Measurements from ENCODE around the gene TC2N. TPM values are rescaled to one million over a fixed set of nuclear protein-coding genes. Genes with fewer than 3 reads are reported as not detected.
"Not testable (repeated sequence)": the region's sequence is repeated elsewhere in the genome, so short reads cannot be mapped to it uniquely, and the experiment has no call there.

The TC2N gene
- total RNA-seq, 1 donor from 2014 or later, result 0.35 TPM

- H3K36me3 Mint-ChIP-seq (ENCODE audit: unreplicated experiment), result peaks cover 30% of the 10 kb centered on the region
- no peaks in the 10 kb centered on the region for H3K27me3 Mint-ChIP-seq (ENCODE audit: unreplicated experiment)
- TF ChIP-seq CTCF (IDR thresholded peaks at IDR 0.05), result no peak
- DNase-seq (ENCODE audit: extremely low spot score, unreplicated experiment), result no peak
- H3K9me3 Mint-ChIP-seq (ENCODE audit: unreplicated experiment), result no peaks in the 10 kb centered on the region
- peaks cover 26% of the 10 kb centered on the region for H3K4me1 Mint-ChIP-seq (ENCODE audit: unreplicated experiment)
- H3K27ac Mint-ChIP-seq (ENCODE audit: unreplicated experiment), result no peak overlapping the region
- no peak overlapping the region for H3K4me3 Mint-ChIP-seq (ENCODE audit: unreplicated experiment)
Observed at GRCh38 chr14:91873471-91874415, 6.4 kb upstream of the TC2N start.

GRCh38 chr14:91872517-91873470 is 5.5 kb upstream of the TC2N start:
- no peak for DNase-seq (ENCODE audit: extremely low spot score, unreplicated experiment)
- no peak overlapping the region for H3K4me3 Mint-ChIP-seq (ENCODE audit: unreplicated experiment)
- no peaks in the 10 kb centered on the region for H3K9me3 Mint-ChIP-seq (ENCODE audit: unreplicated experiment)
- TF ChIP-seq CTCF (IDR thresholded peaks at IDR 0.05), result no peak
- H3K27ac Mint-ChIP-seq (ENCODE audit: unreplicated experiment), result no peak overlapping the region
- peaks cover 26% of the 10 kb centered on the region for H3K4me1 Mint-ChIP-seq (ENCODE audit: unreplicated experiment)
- no peaks in the 10 kb centered on the region for H3K27me3 Mint-ChIP-seq (ENCODE audit: unreplicated experiment)
- peaks cover 26% of the 10 kb centered on the region for H3K36me3 Mint-ChIP-seq (ENCODE audit: unreplicated experiment)

GRCh38 chr14:91872011-91872501 is 4.7 kb upstream of the TC2N start:
- Mint-ChIP-seq H3K4me1 (ENCODE audit: unreplicated experiment) (peaks cover 26% of the 10 kb centered on the region), H3K36me3 (ENCODE audit: unreplicated experiment) (peaks cover 25% of the 10 kb centered on the region), H3K4me3 (ENCODE audit: unreplicated experiment) (no peak overlapping the region), H3K27ac (ENCODE audit: unreplicated experiment) (no peak overlapping the region), H3K9me3 (ENCODE audit: unreplicated experiment) (no peaks in the 10 kb centered on the region), H3K27me3 (ENCODE audit: unreplicated experiment) (no peaks in the 10 kb centered on the region)
- no peak for TF ChIP-seq CTCF (IDR thresholded peaks at IDR 0.05)
- DNase-seq (ENCODE audit: extremely low spot score, unreplicated experiment), result no peak

GRCh38 chr14:91871401-91871800 is 4.1 kb upstream of the TC2N start:
- not testable (repeated sequence) for H3K27ac Mint-ChIP-seq (ENCODE audit: unreplicated experiment); H3K4me3 Mint-ChIP-seq (ENCODE audit: unreplicated experiment); H3K27me3 Mint-ChIP-seq (ENCODE audit: unreplicated experiment); DNase-seq (ENCODE audit: extremely low spot score, unreplicated experiment); H3K9me3 Mint-ChIP-seq (ENCODE audit: unreplicated experiment)
- peaks cover 28% of the 10 kb centered on the region for H3K4me1 Mint-ChIP-seq (ENCODE audit: unreplicated experiment)
- peaks cover 22% of the 10 kb centered on the region for H3K36me3 Mint-ChIP-seq (ENCODE audit: unreplicated experiment)

GRCh38 chr14:91870890-91871289 is 3.6 kb upstream of the TC2N start:
- Mint-ChIP-seq H3K27me3 (ENCODE audit: unreplicated experiment) (no peaks in the 10 kb centered on the region), H3K9me3 (ENCODE audit: unreplicated experiment) (no peaks in the 10 kb centered on the region), H3K4me3 (ENCODE audit: unreplicated experiment) (no peak overlapping the region), H3K27ac (ENCODE audit: unreplicated experiment) (no peak overlapping the region), H3K4me1 (ENCODE audit: unreplicated experiment) (peaks cover 33% of the 10 kb centered on the region), H3K36me3 (ENCODE audit: unreplicated experiment) (peaks cover 17% of the 10 kb centered on the region)
- no peak for TF ChIP-seq CTCF (IDR thresholded peaks at IDR 0.05)
- DNase-seq (ENCODE audit: extremely low spot score, unreplicated experiment), result no peak
